SK-N-MC (cell line): ENCODE measurements around the gene IFNGR2.

Experiments used
- DNase-seq: peaks from one replicate; pipeline ENCODE4 v3.0.0-alpha.2; 2011; ENCODE audit warnings: low read depth, low spot score
- H3K27ac ChIP-seq: fragments of 200-600 bp; sonication (generic); 2 replicates; pipeline ENCODE4 v1.5.1; 2016; ENCODE audit warnings: mixed run types
- H3K36me3 ChIP-seq: fragments of 200-600 bp; sonication (generic); 2 replicates; pipeline ENCODE4 v1.6.1; 2017; ENCODE audit warnings: antibody characterized with exemption, low read length, mixed read lengths; ENCODE audit not compliant: insufficient read depth
- H3K4me3 ChIP-seq: fragments of 200-600 bp; sonication (generic); 2 replicates; pipeline ENCODE4 v1.5.1; 2016
- H3K9ac ChIP-seq: fragments of 200-600 bp; sonication (generic); 2 replicates; pipeline ENCODE4 v1.8.0; 2017; ENCODE audit warnings: mixed run types, mixed read lengths; ENCODE audit not compliant: insufficient read length
- H3K9me3 ChIP-seq: fragments of 200-600 bp; sonication (generic); 2 replicates; pipeline ENCODE4 v1.6.1; 2017; ENCODE audit warnings: low read depth, mild to moderate bottlenecking, antibody characterized with exemption, low read length, moderate library complexity, mixed read lengths
- EZH2 ChIP-seq: fragments of 200-600 bp; sonication (generic); IDR thresholded peaks from one replicate; pipeline ENCODE4 v1.6.1; 2017; ENCODE audit warnings: antibody characterized with exemption
- FOXP2 ChIP-seq: optimal IDR thresholded peaks from 2 replicates; pipeline ENCODE3; 2011; ENCODE audit warnings: mild to moderate bottlenecking, moderate library complexity; ENCODE audit not compliant: insufficient read depth; ENCODE audit errors: extremely low read length, control extremely low read depth
- POLR2AphosphoS5 ChIP-seq: IDR thresholded peaks from 2 replicates; pipeline ENCODE4 v1.6.1; 2012; ENCODE audit warnings: mild to moderate bottlenecking, low read depth, low read length, borderline replicate concordance

The IFNGR2 gene, protein sequence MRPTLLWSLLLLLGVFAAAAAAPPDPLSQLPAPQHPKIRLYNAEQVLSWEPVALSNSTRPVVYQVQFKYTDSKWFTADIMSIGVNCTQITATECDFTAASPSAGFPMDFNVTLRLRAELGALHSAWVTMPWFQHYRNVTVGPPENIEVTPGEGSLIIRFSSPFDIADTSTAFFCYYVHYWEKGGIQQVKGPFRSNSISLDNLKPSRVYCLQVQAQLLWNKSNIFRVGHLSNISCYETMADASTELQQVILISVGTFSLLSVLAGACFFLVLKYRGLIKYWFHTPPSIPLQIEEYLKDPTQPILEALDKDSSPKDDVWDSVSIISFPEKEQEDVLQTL

DNA sequence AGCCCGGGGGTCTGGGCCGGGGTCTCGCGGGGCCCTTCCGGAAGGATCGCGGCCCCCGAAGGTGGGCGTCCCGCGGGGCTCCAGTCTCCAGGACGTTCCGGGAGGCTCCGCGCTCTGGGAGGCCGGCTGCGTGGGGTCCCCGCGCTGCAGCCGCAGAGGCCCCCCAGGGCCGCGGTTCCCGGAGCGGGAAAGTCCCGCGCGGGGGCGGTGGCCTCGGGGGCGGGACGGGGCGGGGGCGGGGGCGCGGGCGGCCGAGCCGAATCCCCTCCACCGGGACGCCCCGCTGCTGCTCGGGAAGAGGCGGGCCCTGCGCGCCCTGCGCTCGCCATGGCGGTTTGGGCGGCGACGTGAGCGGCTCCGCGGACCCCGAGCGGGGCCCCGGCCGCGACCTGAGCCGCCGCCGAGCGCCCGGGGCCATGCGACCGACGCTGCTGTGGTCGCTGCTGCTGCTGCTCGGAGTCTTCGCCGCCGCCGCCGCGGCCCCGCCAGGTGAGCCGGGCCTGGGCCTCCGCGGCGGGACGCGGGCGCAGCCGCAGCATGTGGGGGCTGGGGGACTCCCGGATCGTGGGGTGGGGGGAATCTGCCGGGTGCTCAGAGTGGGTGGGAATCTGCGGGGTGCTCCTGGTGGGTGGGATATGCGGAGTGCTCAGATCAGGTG is at the start of gene IFNGR2:
IFNGR2 (plus strand) TSS at position 286 of the 658 bp plus-strand sequence; CDS start at position 417, 131 bp downstream.
- Histone ChIP-seq H3K4me3 (peak within 1 kb of the TSS; percentile 86), H3K9ac (peak within 1 kb of the TSS; percentile 90), H3K27ac (peak within 1 kb of the TSS; percentile 76), H3K36me3 (0 out of 2 replicates have a peak, but pooled peaks cover 4% of the 10 kb centered on the region), H3K9me3 (no peaks in the 10 kb centered on the region)
- DNase-seq, result no peak
- no peak for TF ChIP-seq FOXP2
- no peak for TF ChIP-seq POLR2AphosphoS5
- TF ChIP-seq EZH2, result no peak

- H3K9ac ChIP-seq, result no peak overlapping the region
- peaks cover 19% of the 10 kb centered on the region for H3K36me3 ChIP-seq
- no peak for DNase-seq
- TF ChIP-seq FOXP2 (no peak), POLR2AphosphoS5 (no peak), EZH2 (no peak)
- no peak overlapping the region for H3K27ac ChIP-seq
- no peaks in the 10 kb centered on the region for H3K9me3 ChIP-seq
- no peak overlapping the region for H3K4me3 ChIP-seq
These were observed 47.9 kb upstream of the IFNGR2 start for GRCh38 chr21:33355355-33355754.

DNA sequence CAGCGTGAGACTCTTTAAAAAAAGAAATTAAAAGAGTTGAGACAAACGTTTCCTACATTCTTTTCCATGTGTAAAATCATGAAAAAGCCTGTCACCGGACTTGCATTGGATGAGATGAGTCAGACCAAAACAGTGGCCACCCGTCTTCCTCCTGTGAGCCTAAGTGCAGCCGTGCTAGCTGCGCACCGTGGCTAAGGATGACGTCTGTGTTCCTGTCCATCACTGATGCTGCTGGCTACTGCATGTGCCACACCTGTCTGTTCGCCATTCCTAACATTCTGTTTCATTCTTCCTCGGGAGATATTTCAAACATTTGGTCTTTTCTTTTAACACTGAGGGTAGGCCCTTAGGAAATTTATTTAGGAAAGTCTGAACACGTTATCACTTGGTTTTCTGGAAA is 47.2 kb upstream of the IFNGR2 start:
- DNase-seq, result no peak
- no peak overlapping the region for H3K4me3 ChIP-seq
- H3K36me3 ChIP-seq, result peaks cover 19% of the 10 kb centered on the region; the same call in 1 of the 2 replicates
- H3K9me3 ChIP-seq, result no peaks in the 10 kb centered on the region
- H3K27ac ChIP-seq, result no peak overlapping the region
- H3K9ac ChIP-seq, result no peak overlapping the region
- TF ChIP-seq EZH2 (no peak), FOXP2 (no peak), POLR2AphosphoS5 (no peak)

- no peak overlapping the region for H3K27ac ChIP-seq
- TF ChIP-seq POLR2AphosphoS5 (no peak), FOXP2 (no peak), EZH2 (no peak)
- no peak overlapping the region for H3K9ac ChIP-seq
- no peaks in the 10 kb centered on the region for H3K9me3 ChIP-seq
- H3K4me3 ChIP-seq, result no peak overlapping the region
- peaks cover 14% of the 10 kb centered on the region; the same call in 1 of the 2 replicates for H3K36me3 ChIP-seq
- no peak for DNase-seq
These were observed 46.0 kb upstream of the IFNGR2 start for GRCh38 chr21:33357177-33357576.

DNA sequence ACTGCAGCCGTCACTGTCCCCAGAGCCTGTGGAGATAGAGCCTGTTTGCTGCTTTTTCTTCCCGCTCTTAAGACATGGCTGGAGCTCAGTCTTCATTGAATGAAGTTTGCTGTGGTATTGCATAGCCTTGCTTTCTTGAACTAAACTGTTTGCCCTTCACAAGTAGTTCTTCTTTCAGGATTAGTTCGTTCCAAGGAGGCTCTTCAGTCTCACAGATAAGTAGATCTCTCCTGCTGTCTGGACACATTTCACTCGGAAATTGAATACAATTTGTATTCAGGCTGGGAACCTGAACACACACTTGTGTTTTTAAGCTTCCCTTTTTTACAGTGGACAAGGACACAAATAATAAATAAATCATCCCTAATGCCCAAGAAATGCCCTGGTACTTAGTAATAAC is 43.8 kb upstream of the IFNGR2 start:
- Histone ChIP-seq H3K27ac (no peak overlapping the region), H3K9ac (no peak overlapping the region), H3K4me3 (no peak overlapping the region), H3K36me3 (peaks cover 14% of the 10 kb centered on the region; the same call in 1 of the 2 replicates), H3K9me3 (no peaks in the 10 kb centered on the region)
- no peak for TF ChIP-seq POLR2AphosphoS5
- no peak for TF ChIP-seq EZH2
- TF ChIP-seq FOXP2, result no peak
- no peak for DNase-seq

GRCh38 chr21:33360281-33360680 is 42.9 kb upstream of the IFNGR2 start:
- H3K4me3 ChIP-seq, result no peak overlapping the region
- H3K36me3 ChIP-seq, result peaks cover 13% of the 10 kb centered on the region; the same call in 1 of the 2 replicates
- no peak overlapping the region for H3K9ac ChIP-seq
- DNase-seq, result no peak
- TF ChIP-seq FOXP2 (no peak), POLR2AphosphoS5 (no peak), EZH2 (no peak)
- no peak overlapping the region for H3K27ac ChIP-seq
- no peaks in the 10 kb centered on the region for H3K9me3 ChIP-seq

DNA sequence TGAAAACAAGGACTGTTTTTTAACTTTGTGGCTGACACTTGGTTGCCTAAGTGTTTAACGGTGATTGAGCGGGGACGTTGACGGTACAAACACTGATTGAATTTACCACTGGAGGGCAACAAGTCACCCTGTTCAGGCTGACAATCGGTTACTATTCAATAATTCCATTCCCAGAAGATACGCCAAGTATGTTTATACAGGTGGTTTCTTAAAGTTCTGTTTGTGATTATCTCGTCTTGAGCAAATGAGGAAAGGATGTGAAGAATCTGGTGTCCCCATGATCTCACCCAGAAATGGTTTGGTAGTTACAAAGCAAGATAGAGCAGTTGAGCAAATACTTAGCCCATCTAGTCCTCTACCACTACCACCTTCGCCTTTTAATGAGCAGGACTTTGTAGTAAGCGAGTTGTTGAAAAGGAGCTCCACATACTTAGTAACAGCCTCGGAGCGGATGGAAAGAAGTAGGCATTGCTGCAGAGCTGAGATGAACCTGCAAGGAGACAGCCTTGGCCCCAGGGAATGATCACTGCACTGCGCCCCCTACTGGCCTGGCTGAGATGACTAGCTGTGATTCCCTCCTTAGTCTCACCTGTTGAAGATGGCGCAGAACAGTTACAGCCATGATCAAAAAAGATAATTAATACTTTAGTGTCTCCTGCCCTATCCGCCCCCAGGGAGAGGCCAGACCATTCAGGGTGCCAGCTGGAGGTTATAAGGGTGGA is 42.2 kb upstream of the IFNGR2 start:
- Histone ChIP-seq H3K9ac (no peak overlapping the region), H3K4me3 (peak overlapping the region; percentile 67), H3K9me3 (no peaks in the 10 kb centered on the region), H3K27ac (no peak overlapping the region), H3K36me3 (peaks cover 5% of the 10 kb centered on the region; the same call in 1 of the 2 replicates)
- no peak for TF ChIP-seq FOXP2
- peak; percentile 8; the same call in 1 of the 2 replicates for TF ChIP-seq POLR2AphosphoS5
- DNase-seq, result peak; percentile 45
